NCI-H2171 treated with DMSO at 0.1 percent for 48 hours (cell line): Measurements from ENCODE around the gene OPA3.
"Not testable (repeated sequence)": the region's sequence is repeated elsewhere in the genome, so short reads cannot be mapped to it uniquely, and the experiment has no call there.

Experiments
- DNase-seq: peaks from one replicate; lab custom pipeline; 2025; lab: John Stamatoyannopoulos, UW

Gene OPA3

DNA sequence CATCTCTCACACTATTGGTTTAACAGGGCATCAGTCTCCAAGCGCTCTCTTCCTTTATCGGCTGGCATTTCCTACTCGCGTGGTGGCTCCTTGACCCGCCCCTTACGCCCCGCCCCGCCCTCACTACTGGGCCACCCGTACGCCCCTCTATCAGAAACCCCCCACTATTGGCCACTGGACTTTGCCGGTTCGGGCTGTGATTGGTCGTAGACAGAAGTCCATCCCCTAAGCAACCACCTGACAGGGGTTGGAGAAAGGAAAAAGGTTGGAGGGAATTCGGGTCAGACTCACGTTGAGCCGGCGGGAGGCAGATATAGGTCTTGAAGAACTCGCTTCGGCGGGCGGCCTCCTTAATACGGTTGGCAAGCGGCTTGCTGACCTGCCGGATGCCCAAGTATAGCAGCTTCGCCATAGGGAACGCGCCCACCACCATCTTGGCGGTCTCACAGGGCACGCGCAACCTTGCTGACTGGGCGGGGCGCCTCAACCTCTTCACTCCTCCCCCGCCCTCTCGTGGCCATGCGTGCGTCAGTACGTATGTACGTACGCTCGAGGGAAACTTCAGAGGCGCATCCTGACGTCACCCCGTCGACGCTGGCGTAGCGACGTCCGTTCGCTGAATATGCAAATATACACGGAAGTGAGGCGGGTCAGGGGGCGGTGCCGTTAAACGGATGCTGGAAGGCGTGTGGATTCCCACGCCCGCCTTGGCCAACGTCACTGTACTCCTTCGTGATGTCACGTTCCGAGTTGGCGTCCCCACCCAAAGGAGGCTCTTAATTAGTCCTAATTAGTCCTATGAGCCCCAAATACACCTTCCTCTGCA lies at the start of gene OPA3:
Gene OPA3 (minus strand): TSS at position 471 of the 826 bp plus-strand sequence. CDS start 38 bp downstream, at position 433.
- peak; percentile 99 for DNase-seq

DNA sequence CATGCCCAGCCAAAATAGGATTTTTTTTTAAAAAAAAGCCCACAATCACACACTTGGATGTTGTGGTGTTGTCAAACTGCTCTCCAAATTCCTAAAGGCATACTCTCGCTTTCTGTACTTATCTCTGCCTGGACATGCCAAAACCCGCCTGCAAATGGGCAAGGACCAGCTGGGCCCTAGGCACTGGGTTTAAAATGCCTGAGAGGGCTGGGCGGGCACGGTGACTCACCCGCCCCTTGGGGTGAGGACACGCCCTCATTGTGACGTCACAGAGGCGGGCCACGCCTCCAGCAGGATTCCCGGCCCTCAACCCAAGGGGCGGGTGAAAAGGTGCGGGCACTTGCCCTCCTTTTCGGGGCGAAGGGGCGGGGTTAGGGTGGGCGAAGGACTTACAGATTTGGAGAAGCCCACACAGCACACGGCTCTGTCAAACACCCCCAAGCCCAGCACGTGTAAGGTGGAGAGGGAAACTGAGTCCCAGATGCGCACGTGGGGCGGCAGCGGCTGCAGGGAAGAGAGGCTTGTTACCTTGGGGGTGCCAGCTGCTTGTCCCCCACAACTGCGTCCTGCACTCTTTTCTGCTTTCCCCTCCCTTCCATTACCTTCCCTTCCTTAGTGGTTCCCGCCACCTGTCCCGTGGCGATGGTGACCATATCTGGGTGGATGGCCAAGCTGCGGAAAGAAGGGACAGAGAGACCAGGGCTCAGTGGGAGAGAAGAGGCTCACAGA lies 48.0 kb upstream of the OPA3 start:
- peak; percentile 95 for DNase-seq

DNA sequence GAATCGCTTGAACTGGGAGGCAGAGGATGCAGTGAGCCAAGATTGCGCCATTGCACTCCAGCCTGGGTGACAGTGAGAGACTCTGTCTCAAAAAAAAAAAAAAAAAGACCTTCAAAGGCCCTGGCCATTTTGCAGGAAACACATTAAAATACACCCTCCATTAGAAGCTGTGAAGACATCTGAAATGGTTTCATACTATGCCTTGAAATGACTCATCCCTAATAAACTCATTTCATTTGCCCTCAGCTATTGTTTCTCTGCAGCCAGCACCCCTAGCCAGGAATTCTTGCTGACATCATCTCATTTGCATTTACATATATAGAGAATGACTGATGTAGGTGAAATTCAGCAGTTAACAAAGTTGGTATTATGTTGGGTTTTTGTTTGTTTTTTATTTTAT lies 45.9 kb upstream of the OPA3 start:
- DNase-seq: no peak

DNA sequence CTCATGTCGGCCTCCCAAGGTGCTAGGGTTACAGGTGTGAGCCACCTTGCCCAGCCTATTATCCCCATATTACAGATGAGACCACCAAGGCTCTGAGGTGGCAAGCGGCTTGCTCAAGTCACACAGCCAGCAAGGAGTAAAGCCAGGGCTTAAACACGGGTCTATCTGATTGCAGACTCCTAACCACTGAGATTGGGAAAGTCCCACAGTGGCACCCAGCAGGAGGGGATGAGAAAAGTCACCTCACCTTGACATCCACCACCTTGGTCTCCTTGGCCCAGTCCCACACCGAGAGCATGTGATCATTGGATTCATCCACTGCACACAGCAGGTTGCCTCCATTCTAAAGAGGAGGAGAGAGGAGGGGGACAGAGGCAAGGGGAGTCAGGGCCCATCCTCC lies 45.1 kb upstream of the OPA3 start:
- no peak for DNase-seq

DNA sequence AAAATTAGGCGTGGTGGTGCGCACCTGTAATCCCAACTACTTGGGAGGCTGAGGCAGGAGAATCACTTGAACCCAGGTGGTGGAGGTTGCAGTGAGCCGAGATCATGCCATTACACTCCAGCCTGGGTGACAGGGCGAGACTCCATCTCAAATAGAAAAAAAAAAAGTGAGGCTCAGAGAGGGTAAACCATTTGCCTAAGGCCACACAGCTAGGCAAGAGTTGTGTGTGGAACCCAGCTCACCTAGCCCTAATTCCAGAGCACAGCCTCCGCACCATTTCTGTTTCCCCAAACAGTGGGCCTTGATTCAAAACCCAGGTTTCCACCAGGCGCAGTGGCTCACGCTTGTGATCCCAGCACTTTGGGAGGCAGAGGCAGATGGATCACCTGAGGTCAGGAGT lies 43.6 kb upstream of the OPA3 start:
- DNase-seq: not testable (repeated sequence)

DNA sequence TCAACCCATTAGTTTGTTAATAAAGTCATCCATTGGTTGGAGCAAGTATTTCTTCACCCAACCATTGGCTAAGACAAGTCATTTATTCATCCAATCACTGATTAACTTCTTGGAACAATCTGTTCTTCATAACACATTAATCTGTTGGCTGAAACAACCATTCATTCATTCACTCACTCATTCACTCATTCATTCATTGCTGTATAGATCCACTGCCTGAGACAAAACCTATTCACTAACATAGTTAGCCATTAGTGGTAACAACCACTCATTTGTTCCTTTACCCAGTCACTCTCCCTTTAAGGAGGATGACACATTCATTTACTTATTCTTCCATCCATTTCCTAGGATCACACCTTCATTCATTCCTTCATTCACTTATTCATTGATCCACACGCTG lies 39.4 kb upstream of the OPA3 start:
- DNase-seq: no peak

DNA sequence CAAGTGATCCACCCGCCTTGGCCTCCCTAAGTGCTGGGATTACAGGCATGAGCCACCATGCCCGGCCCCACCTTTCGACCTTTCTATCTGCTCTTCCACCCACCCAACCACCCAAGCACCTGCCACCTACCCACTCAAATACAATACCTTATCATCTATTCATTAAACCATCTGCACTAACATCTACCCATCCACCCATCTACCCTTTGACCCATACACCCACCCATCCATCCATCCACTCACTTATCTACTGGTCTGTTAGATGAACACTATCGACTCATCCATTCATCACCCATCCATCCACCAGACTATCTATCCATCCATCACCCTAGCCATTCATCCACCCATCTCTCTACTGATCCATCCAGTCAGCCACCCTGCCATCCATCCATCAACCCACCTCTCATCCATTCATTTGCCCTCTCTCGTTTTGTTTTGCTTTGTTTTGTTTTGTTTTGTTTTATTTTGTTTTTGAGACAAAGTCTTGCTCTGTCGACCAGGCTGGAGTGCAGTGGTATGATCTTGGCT lies 37.4 kb upstream of the OPA3 start:
- no peak for DNase-seq

DNA sequence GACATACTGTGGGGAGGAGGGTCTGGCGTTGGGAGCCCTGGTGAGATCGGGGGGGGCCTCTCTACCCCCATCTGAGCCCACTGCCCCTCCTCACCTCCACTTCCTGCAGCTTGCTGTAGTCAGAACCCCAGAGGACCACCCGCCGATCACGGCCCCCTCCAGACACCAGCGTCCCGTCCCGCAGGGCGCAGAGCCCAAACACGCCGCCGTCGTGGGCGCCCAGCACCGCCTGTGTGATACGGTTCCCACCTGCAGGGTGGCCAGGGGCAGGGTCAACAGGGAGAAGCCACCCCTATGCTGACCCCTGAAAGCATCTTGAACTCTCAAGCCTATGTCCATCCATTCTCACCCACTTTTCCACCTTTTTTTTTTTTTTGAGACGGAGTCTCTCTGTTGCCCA lies 36.8 kb upstream of the OPA3 start:
- no peak for DNase-seq

DNA sequence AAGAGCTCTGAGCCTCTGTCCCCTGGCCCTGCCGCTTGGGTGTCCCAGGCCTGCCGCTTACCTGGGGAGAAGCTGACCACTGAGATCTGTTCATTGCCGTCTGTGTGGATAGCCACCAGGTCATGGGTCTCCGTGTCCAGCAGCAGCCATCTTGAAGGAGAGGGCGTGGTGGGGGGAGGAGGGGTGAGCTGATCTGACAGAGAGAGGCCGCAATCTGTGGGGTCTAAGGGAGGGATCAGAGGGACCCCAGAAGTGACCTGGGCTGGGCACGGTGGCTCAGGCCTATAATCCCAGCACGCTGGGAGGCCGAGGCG lies 32.1 kb upstream of the OPA3 start:
- no peak for DNase-seq

DNA sequence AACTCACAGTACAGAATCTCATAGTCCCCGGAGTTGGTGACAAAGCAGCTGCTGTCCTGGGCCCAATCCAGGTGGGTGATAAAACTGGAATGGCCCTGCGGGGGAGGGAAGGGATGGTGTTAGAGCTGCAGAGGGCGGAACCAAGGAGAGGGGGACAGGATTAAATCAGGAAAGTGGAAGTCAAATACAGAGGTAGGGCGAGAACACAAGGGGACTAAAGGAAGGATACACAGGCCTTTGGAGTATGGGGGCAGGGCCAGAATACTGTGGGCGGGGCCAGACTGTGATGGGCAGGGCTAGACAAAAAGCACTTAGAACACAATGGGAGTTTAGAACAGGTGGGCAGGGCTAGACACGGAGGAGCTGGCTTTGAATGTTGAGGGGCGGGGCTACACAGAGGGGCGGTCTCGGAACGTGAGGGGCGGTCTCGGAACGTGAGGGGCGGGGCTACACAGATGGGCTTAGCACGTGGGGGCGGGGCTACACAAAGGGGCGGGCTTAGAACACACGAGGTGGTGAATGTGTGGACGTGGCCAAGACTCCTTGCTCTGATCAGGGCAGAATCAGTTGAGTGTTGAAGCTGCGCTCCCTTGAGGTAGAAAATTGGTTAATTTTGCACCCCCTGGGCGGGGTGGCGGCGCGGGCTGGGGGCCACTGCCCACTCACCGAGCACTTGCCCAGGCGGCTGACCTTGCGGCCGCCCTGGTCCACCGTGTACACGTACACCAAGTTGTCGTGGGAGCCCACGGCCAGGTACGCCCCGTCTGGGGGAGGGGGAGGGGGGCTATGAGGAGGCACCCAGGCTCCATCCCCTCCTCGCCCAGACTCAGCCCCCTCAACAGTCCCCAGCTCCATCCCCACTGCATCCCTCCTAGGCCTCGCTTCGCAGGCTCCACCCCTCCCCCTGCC lies 31.4 kb upstream of the OPA3 start:
- DNase-seq: peak; percentile 88

DNA sequence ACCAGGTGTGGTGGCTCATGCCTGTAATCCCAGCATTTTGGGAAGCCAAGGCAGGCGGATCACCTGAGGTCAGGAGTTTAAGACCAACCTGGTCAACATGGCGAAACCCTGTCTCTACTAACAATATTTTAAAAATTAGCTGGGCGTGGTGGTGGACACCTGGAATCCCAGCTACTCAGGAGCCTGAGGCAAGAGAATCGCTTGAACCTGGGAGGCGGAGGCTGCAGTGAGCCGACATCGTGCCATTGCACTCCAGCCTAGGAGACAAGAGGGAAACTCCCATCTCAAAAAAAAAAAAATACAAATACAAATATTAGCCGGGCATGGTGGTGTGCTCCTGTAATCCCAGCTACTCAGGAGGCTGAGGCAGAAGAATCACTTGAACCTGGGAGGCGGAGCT lies 30.5 kb upstream of the OPA3 start:
- DNase-seq: not testable (repeated sequence)

DNA sequence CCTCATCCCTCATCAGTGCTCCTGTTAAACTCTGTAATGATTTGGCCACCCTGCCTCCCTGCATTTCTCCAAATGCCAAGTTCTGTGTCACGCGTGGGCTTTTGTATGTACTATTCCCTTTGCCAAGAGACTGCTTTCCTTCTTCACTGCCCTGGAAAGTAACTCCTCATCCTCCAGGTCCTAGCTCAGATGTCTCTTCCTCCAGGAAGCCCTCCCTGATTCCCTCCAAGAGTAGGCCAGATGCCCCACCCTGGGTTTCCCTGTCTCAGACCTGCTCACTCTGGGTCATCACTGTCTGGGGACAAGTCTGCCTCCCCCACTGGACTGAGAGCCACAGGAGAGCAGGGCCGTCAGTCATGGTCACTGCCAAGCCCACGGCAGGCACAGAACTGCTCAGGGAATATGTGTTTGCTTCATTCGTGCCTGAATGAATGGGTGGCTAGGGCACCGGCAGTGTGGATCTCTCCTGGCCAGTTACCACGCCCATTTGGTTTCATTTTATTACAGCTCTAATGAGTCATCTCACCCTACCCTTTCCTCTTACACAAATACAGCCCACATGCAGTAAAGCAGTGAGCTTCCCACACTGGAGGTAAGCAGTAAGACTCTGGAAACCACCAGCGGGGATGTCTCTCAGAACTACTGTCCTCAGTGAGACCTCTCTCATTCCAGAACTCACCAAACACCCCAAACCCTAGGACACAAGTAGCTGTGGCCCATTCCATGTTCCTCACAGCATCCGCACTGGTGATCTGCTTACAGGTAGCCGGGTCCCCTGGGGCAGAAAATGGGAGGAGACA lies 29.5 kb upstream of the OPA3 start:
- no peak for DNase-seq

DNA sequence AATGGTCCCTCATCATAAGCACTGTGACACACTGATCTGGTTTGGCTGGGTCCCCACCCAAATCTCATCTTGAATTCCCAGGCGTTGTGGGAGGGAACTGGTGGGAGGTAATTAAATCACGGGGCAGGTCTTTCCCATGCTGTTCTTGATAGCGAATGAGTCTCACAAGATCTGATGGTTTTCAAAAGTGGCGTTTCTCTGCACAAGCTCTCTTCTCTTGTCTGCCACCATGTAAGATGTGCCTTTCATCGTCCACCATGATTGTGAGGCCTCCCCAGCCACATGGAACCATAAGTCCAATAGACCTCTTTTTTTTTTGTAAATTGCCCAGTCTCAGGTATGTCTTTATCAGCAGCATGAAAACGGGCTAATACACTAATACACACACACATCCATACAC lies 24.3 kb upstream of the OPA3 start:
- DNase-seq: no peak

DNA sequence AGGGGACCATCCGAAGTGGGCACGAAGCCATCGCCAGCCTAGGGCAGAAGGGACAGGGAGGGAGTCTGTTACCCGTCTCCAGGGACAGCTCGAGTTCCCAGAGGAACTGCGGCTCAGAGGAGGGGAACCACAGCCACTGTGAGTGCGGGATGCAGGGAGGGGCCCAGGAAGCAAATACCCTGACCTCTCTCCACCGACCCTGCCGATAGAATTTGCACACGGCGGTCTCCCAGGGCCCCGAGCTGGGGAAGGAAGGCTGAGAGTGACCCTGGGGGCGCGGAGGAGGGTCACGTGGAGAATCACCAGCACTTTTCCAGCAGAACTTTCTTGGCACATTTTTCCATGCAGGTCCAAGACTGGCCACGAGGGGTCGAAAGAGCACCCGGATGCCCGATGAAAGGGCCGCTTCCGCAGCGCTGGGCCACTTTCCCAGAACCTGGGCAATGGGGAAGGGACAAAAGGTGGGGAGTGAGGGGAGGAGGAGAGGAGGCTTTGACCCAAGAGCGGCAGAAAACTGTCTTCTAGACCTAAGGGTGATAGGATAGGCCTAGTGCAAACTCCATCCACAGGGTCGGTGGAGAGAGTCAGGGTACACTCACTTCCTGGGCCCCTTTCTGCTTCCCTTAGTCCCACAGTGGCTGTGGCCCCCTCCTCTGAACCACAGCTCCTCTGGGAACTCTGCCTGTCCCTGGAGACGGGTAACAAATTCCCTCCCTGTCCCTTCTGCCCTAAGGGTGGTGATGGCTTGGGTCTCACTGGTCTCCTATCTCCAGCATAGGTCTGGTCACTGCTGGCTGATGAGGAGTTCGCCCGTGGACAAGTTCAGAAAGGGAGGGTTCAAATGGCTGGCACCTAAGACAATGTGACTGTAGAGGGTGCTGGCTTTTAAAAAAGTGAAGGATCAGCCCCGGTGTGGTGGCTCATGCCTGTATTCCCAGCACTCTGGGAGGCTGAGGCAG lies 22.7 kb upstream of the OPA3 start:
- peak; percentile 65 for DNase-seq

DNA sequence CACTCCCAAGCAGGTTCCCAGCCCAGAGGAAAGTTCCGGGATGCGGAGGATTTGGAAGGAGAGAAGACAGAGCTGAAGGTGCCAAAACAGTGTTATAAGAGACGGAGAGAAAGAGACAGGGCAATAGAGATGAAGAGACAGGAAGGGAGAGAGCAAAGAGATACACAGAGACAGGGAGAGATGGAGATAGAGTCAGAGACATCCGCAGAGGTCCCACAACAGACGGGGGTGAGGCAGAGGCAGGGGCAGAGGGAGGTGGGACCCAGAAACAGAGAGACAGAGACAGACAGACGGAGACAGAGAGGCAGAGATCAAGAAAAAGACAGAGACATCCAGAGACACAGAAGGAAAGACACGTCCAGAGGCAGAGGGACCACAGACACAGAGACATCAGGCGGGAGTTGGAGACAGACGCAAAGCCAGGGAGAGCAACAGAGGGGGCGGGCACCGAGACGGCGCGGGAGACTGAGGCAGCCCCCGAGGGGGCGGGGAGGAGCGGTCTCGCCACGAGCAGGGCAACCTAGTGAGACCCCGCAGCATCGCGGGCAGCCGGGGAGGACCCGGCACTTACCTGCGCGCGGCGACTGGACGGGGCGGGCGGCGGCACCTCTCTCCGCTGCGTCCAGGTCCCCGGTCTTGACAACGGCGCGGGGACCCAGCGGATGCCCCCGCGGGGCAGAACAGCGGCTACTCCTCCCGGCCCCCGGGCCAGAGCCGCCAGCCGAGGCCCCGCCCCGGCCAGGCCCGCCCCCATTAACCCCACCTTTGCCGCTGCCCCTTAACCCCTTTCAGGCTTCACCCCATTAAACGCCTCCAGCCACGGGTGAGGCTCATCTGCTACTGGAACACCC lies 17.1 kb upstream of the OPA3 start, which contains the start of gene GPR4:
Gene GPR4 (minus strand): TSS at position 689 of the 851 bp plus-strand sequence. CDS start 10,346 bp downstream, outside the sequence.
- DNase-seq: no peak

DNA sequence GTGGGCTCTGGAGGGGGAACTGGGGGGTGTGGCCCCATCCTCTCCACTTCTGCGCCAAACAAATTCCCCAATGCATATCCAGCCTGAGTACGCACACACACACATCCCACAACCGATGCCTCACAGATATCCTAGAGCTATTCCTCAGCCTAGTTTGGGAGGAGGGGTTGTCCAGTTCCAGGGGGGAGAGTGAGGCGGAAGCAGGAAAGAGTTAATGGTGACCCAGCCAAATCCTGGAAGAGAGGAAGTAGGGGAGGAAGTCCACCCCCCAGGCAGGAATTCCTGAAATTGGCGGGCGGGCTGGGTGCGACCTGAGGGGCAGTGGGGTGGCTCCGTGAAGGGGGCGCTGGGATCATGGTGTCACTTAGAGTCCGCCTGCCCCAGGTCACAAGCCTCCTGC lies 16.5 kb upstream of the OPA3 start:
- DNase-seq: no peak

DNA sequence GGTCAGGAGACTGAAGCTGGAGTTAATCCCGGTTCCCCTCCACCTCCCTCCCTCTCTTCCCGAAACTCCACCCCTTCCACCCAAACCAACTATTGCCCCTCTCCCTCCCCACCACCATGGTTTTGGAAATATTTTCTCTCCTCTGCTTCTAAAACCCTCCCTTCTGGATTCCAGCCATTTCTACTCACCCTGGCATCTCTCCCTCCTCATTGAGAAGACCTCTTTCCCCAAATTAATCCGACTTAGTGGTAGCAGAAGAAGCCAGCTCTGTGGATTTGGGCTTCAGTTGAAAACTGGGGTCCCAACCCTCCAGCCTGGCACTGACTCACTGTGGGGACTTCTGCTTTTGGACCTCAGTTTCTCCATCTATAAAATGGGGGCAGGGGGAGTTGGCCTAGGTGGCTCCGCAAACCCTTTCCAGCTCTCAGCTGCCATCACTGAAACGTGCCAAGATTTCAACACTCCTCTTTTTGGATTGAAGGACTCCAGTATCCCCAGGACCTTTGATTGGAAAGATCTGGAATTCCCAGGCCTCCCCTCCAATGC lies 15.8 kb upstream of the OPA3 start:
- DNase-seq: no peak

DNA sequence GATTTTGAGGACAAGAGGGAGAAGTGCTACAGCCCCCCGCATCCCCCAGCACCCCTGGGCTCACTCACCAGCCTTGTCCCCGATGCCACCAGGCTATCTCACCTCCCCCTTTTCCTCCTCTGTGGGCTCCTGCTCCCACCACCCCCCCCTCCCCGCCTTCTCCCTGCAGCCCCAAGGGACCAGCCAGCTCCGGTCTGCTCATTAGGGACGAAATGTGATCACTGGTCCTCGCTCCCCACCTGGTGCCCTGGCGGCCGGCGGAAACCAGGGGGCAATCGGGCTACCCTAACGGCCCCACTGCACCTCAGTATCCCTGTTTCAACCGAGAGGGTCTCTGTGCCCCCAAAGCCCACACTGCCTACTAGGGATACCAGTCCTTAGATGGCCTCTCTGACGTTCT lies 14.7 kb upstream of the OPA3 start:
- DNase-seq: peak; percentile 44
